PC-9 (cell line): ENCODE data around the gene MARCHF3. TPM values are rescaled to one million over a fixed set of nuclear protein-coding genes. Genes with fewer than 3 reads are reported as not detected.

Source experiments
- BruUV-seq: library from RNA; stranded (reverse); fragments of 400-500 nt; replicated peaks from 2 replicates; lab custom pipeline; 2021; lab: Mats Ljungman, UMichigan
- CTCF ChIA-PET: fragments of 300-600 bp; sonication (Branson Sonifier 250); formaldehyde crosslinking; loops from one replicate; lab custom pipeline; 2022; ENCODE audit warnings: antibody characterized with exemption; lab: Charles Lee
- POLR2A ChIA-PET: fragments of 300-600 bp; sonication (Branson Sonifier 250); formaldehyde crosslinking; loops from one replicate; lab custom pipeline; 2022; ENCODE audit warnings: antibody characterized with exemption; ENCODE audit not compliant: unreplicated experiment; lab: Charles Lee
- DNase-seq, 2 experiments: peaks; one replicate each; pipeline versions ENCODE4 v3.0.0 to v3.0.0-alpha.2; 2015 to 2022; ENCODE audit warnings: mixed read lengths in 1 of 2
- H2AFZ ChIP-seq: fragments of 200-600 bp; sonication (generic); 2 replicates; pipeline ENCODE4 v1.8.1; 2017; ENCODE audit warnings: antibody characterized with exemption
- H3F3A ChIP-seq: fragments of 200-600 bp; sonication (generic); 2 replicates; pipeline ENCODE4 v1.8.1; 2017; ENCODE audit warnings: antibody characterized with exemption, mild to moderate bottlenecking, low read depth; ENCODE audit not compliant: insufficient read depth
- H3K27ac ChIP-seq: fragments of 200-600 bp; sonication (generic); 2 replicates; pipeline ENCODE4 v1.6.1; 2016; ENCODE audit warnings: mixed run types
- H3K27me3 ChIP-seq: fragments of 200-600 bp; sonication (generic); 2 replicates; pipeline ENCODE4 v1.6.1; 2016; ENCODE audit warnings: low read depth, mixed run types; ENCODE audit not compliant: insufficient read depth
- H3K36me3 ChIP-seq: fragments of 200-600 bp; sonication (generic); 2 replicates; pipeline ENCODE4 v1.6.1; 2016; ENCODE audit warnings: low read depth, mixed run types
- H3K4me1 ChIP-seq: fragments of 200-600 bp; sonication (generic); replicated peaks from 2 replicates; pipeline ENCODE4 v1.6.1; 2016; ENCODE audit warnings: mixed run types; ENCODE audit not compliant: insufficient read depth
- H3K4me2 ChIP-seq: fragments of 200-600 bp; sonication (generic); 2 replicates; pipeline ENCODE4 v1.6.1; 2017; ENCODE audit warnings: mixed run types
- H3K4me3 ChIP-seq: fragments of 200-600 bp; sonication (generic); 2 replicates; pipeline ENCODE4 v1.6.1; 2016; ENCODE audit warnings: mixed run types
- H3K79me2 ChIP-seq: fragments of 200-600 bp; sonication (generic); 2 replicates; pipeline ENCODE4 v1.6.1; 2017; ENCODE audit warnings: low read depth, mixed run types
- H3K9me2 ChIP-seq: fragments of 200-600 bp; sonication (generic); 2 replicates; pipeline ENCODE4 v1.8.1; 2017; ENCODE audit warnings: mild to moderate bottlenecking; ENCODE audit not compliant: insufficient read depth
- H3K9me3 ChIP-seq: fragments of 200-600 bp; sonication (generic); 2 replicates; pipeline ENCODE4 v1.8.1; 2016; ENCODE audit warnings: low read depth; ENCODE audit not compliant: insufficient read depth
- H4K20me1 ChIP-seq: fragments of 200-600 bp; sonication (generic); 2 replicates; pipeline ENCODE4 v1.8.1; 2017; ENCODE audit not compliant: insufficient read depth
- EZH2 ChIP-seq: fragments of 200-600 bp; sonication (generic); IDR thresholded peaks from 2 replicates; pipeline ENCODE4 v1.8.0; 2017; ENCODE audit warnings: antibody characterized with exemption, low read depth
- intact Hi-C: fragments of 100-400 bp; cut with micrococcal nuclease; formaldehyde crosslinking; loops from one replicate; pipeline ENCODE4 v1.10.0; 2022; ENCODE audit not compliant: unreplicated experiment
- total RNA-seq: library from RNA; stranded (reverse); gene quantifications from 2 replicates; pipeline ENCODE4 v1.2.3, GENCODE V29; 2021
- TF ChIP-seq, protein P1 (sequence below): fragments of 200-600 bp; sonication (generic); conservative IDR thresholded peaks from 2 replicates; pipeline ENCODE4 v1.6.1; 2017; ENCODE audit warnings: mixed run types, antibody characterized with exemption, mild to moderate bottlenecking, moderate library complexity

The MARCHF3 gene
- total RNA-seq, 1 experiment from 2014 or later = 0.35 TPM

DNA sequence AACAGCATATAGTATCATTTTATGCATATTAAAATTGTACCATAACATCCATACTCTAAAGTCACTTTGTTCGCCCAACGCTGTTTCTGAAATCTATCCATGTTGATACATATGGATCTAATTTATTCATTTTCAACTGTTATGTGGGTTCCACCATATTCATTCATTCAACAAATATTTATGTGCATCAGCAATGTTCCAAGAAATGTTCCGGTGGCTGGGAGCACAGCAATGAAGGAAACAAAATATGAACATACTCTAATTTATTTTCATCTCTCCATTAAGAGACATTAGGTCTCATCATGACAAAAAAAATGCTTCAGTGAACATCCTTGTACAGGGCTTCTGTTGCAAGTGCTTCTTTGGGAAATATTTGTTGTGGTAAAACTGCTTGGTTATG lies 75.4 kb downstream of the MARCHF3 start:
- Histone ChIP-seq H3K79me2 (no peaks in the 10 kb centered on the region), H3K36me3 (no peaks in the 10 kb centered on the region), H3K9me3 (no peaks in the 10 kb centered on the region), H3K4me3 (no peak overlapping the region), H2AFZ (no peak overlapping the region), H3K27me3 (no peaks in the 10 kb centered on the region), H3K4me1 (no peaks in the 10 kb centered on the region), H4K20me1 (no peaks in the 10 kb centered on the region), H3K4me2 (no peak overlapping the region), H3F3A (no peaks in the 10 kb centered on the region), H3K9me2 (peaks cover 7% of the 10 kb centered on the region; the same call in 1 of the 2 replicates), H3K27ac (no peak overlapping the region)
- ChIA-PET CTCF (no interaction called here), POLR2A (no interaction called here)
- TF ChIP-seq, protein P1, sequence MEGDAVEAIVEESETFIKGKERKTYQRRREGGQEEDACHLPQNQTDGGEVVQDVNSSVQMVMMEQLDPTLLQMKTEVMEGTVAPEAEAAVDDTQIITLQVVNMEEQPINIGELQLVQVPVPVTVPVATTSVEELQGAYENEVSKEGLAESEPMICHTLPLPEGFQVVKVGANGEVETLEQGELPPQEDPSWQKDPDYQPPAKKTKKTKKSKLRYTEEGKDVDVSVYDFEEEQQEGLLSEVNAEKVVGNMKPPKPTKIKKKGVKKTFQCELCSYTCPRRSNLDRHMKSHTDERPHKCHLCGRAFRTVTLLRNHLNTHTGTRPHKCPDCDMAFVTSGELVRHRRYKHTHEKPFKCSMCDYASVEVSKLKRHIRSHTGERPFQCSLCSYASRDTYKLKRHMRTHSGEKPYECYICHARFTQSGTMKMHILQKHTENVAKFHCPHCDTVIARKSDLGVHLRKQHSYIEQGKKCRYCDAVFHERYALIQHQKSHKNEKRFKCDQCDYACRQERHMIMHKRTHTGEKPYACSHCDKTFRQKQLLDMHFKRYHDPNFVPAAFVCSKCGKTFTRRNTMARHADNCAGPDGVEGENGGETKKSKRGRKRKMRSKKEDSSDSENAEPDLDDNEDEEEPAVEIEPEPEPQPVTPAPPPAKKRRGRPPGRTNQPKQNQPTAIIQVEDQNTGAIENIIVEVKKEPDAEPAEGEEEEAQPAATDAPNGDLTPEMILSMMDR = no peak
- no peak for TF ChIP-seq EZH2
- intact Hi-C loops = no loop called here
- BruUV-seq = no TSS peak
- no peak for DNase-seq

DNA sequence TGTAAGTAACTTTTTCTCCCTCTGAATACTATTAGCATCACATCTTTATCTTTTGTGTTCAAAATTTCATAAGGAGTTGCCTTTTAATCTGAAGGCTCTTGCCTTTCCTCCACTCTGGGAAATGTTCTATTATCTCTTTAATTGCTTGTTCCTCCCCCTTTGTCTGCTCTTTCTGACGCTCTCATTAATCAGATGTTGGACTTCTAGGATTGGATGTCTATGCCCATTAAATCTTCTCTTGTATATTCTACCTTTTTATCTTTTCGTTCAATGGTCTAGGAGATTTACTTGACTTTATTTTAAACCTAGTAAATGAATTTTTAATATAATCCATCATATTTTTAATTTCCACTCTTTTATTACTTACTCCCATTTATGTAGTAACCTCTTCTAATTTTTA lies 76.7 kb downstream of the MARCHF3 start:
- Histone ChIP-seq H3K4me2 (no peak overlapping the region), H2AFZ (no peak overlapping the region), H3K27ac (no peak overlapping the region), H3K27me3 (no peaks in the 10 kb centered on the region), H3K4me1 (no peaks in the 10 kb centered on the region), H3K9me3 (no peaks in the 10 kb centered on the region), H3K9me2 (peaks cover 6% of the 10 kb centered on the region; the same call in 1 of the 2 replicates), H3F3A (no peaks in the 10 kb centered on the region), H3K36me3 (no peaks in the 10 kb centered on the region), H3K4me3 (no peak overlapping the region), H4K20me1 (no peaks in the 10 kb centered on the region), H3K79me2 (no peaks in the 10 kb centered on the region)
- ChIA-PET CTCF (no interaction called here), POLR2A (no interaction called here)
- no TSS peak for BruUV-seq
- TF ChIP-seq, protein P1 = no peak
- no peak for TF ChIP-seq EZH2
- intact Hi-C loops = no loop called here
- no peak for DNase-seq

DNA sequence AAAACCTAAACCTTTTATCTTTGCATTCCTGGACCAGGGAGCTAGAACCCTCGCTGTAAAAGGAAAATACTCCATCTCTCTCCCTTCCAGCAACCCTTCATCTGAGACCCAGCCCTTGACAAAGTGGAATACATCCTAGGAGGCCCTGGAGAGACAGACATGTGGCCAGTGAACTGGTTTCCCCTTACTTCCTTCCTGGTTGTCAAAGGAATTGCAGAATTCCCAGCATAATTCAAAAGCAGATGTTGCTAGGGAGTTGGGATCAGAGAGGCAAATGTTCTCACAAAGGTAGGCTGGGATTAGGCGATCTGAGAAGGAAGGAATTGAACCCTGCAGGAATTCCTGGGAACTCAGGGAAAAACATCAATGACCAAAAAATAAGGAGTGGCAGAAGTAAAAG lies 80.9 kb downstream of the MARCHF3 start:
- Histone ChIP-seq H3K36me3 (no peaks in the 10 kb centered on the region), H3F3A (no peaks in the 10 kb centered on the region), H3K27ac (no peak overlapping the region), H3K4me1 (no peaks in the 10 kb centered on the region), H3K4me3 (no peak overlapping the region), H4K20me1 (no peaks in the 10 kb centered on the region), H2AFZ (no peak overlapping the region), H3K27me3 (no peaks in the 10 kb centered on the region), H3K9me3 (no peaks in the 10 kb centered on the region), H3K79me2 (no peaks in the 10 kb centered on the region), H3K4me2 (no peak overlapping the region), H3K9me2 (0 out of 2 replicates have a peak, but pooled peaks cover 3% of the 10 kb centered on the region)
- intact Hi-C loops = no loop called here
- DNase-seq = no peak
- BruUV-seq = no TSS peak
- ChIA-PET CTCF (no interaction called here), POLR2A (no interaction called here)
- TF ChIP-seq, protein P1 = no peak
- no peak for TF ChIP-seq EZH2
